Spleen (tissue), 11 donors: Measurements from ENCODE around the gene HUNK. TPM values are rescaled to one million over a fixed set of nuclear protein-coding genes. Genes with fewer than 3 reads are reported as not detected.

ENCODE experiments used
- DNase-seq: peaks from one replicate; pipeline ENCODE4 v3.0.0-alpha.2; 2020
- H3K27ac ChIP-seq, 8 donors: fragments of 200-600 bp; sonication (generic) in 7 of 8; 1 replicate in 4 of 8; 2 replicates in 4 of 8; pipeline versions ENCODE4 v1.5.0 to v1.8.0; 2016 to 2021; ENCODE audit warnings: inconsistent platforms in 4 of 8, mild to moderate bottlenecking in 4 of 8, moderate library complexity in 1 of 8
- H3K27me3 ChIP-seq, 7 donors: fragments of 200-600 bp; sonication (generic) in 6 of 7; replicated peaks in 1 of 7; 1 replicate in 4 of 7; 2 replicates in 3 of 7; pipeline versions ENCODE4 v1.5.0 to v1.8.0; 2016 to 2021; ENCODE audit warnings: inconsistent platforms in 3 of 7, mild to moderate bottlenecking in 1 of 7
- H3K36me3 ChIP-seq, 6 donors: fragments of 200-600 bp; sonication (generic) in 5 of 6; 1 replicate in 4 of 6; 2 replicates in 2 of 6; pipeline versions ENCODE4 v1.5.0 to v1.8.0; 2016 to 2021; ENCODE audit warnings: inconsistent platforms in 2 of 6
- H3K4me1 ChIP-seq, 6 donors: fragments of 200-600 bp; sonication (generic) in 5 of 6; 1 replicate in 3 of 6; 2 replicates in 3 of 6; pipeline versions ENCODE4 v1.5.0 to v1.8.0; 2016 to 2021; ENCODE audit warnings: inconsistent platforms in 3 of 6
- H3K4me3 ChIP-seq, 8 donors: fragments of 200-600 bp; sonication (generic) in 7 of 8; 1 replicate in 4 of 8; 2 replicates in 4 of 8; pipeline versions ENCODE4 v1.5.0 to v1.8.0; 2016 to 2021; ENCODE audit warnings: inconsistent platforms in 4 of 8, mild to moderate bottlenecking in 4 of 8, moderate library complexity in 2 of 8
- H3K9me3 ChIP-seq, 8 donors: fragments of 200-600 bp; sonication (generic) in 7 of 8; 1 replicate in 4 of 8; 2 replicates in 4 of 8; pipeline versions ENCODE4 v1.5.0 to v1.8.0; 2016 to 2021; ENCODE audit warnings: inconsistent platforms in 4 of 8
- CTCF ChIP-seq, 11 experiments: fragments of 200-600 bp in 7 of 11; fragments of 450-650 bp in 4 of 11; sonication (generic) in 4 of 11; IDR thresholded peaks in 8 of 11; conservative IDR thresholded peaks in 3 of 11; 1 replicate in 7 of 11; 2 replicates in 4 of 11; pipeline versions ENCODE4 v1.4.0 to v1.8.0; 2016 to 2021; ENCODE audit warnings: antibody characterized with exemption in 11 of 11, inconsistent platforms in 4 of 11, mild to moderate bottlenecking in 1 of 11
- POLR2A ChIP-seq, 3 donors: fragments of 450-650 bp; IDR thresholded peaks; one replicate each; pipeline ENCODE4 v1.5.1; 2017; ENCODE audit warnings: antibody characterized with exemption in 3 of 3, mild to moderate bottlenecking in 1 of 3
- POLR2AphosphoS5 ChIP-seq, 3 donors: sonication (generic); formaldehyde crosslinking; IDR thresholded peaks; one replicate each; pipeline ENCODE4 v1.5.1; 2017; ENCODE audit warnings: antibody characterized with exemption in 3 of 3
- WGBS, 5 donors: extraction: QIAGEN DNeasy Blood & Tissue Kit in 3 of 5; methylation state at CpG; one replicate each; pipeline versions ENCODE4 v1.1.5 to v1.1.7; 2013 to 2018; 5-methylcytosine and 5-hydroxymethylcytosine counted together
- intact Hi-C: fragments of 100-400 bp; cut with DNase I; formaldehyde crosslinking; loops from one replicate; pipeline ENCODE4 v1.15.0; 2023; ENCODE audit warnings: low total_unique reads
- polyA plus RNA-seq, 3 donors: library from polyadenylated mRNA; stranded (reverse); fragments of 200-250 nt; gene quantifications; one replicate each; pipeline ENCODE4 v1.2.1, GENCODE V29; 2013
- total RNA-seq, 7 donors: library from RNA; depleted of rRNA in 3 of 7; stranded (reverse); fragments of >200 nt in 3 of 7; fragmentation: NEBNext Ultra II Directional in 4 of 7; extraction: Animal tissue kit (Norgen Biotek cat#: 25700) in 4 of 7; gene quantifications; one replicate each; pipeline versions ENCODE4 v1.1.0 to v1.2.1, GENCODE V29; 2016 to 2021
- donor health status: healthy with polysubstance abuse.
- donor health status: DM: no; HTN: no; CAD: no; lungs with moderate emphysema.
- donor health status: DM: no; HTN: no; CAD: no.
- donor health status: Bipolar disorder and iron deficiency.
- donor health status: healthy.
- donor health status: DM: no; HTN: no; CAD: no.
- donor health status: DM: yes; HTN: yes; CAD: no.

The HUNK gene
- total and polyA plus RNA-seq, 10 donors = 0.06 to 0.41 (median 0.14) TPM; not detected in 3

- DNase-seq = no peak
- 78 to 89% (median 81%) methylated on average over 17 of the region's 17 CpGs for WGBS, 5 donors
- Histone ChIP-seq H3K27me3 (peaks cover 0 to 38% (median 7%) of the 10 kb centered on the region in 7 donors), H3K27ac (no peak overlapping the region), H3K9me3 (no peaks in the 10 kb centered on the region), H3K36me3 (no peaks in the 10 kb centered on the region), H3K4me1 (no peaks in the 10 kb centered on the region), H3K4me3 (no peak overlapping the region)
- no peak for TF ChIP-seq POLR2A (IDR thresholded peaks at IDR 0.05)
- no peak for TF ChIP-seq POLR2AphosphoS5 (IDR thresholded peaks at IDR 0.05)
- TF ChIP-seq CTCF (IDR thresholded peaks at IDR 0.05 in 8 of 11, conservative IDR thresholded peaks at IDR 0.05 in 3 of 11) = no peak
- intact Hi-C loops = no loop called here
Observed at GRCh38 chr21:31911138-31911907, 38.5 kb downstream of the HUNK start.

GRCh38 chr21:31912501-31912900 is 39.7 kb downstream of the HUNK start:
- no peaks in the 10 kb centered on the region for H3K36me3 ChIP-seq
- 77 to 90% (median 84%) methylated on average over 9 of the region's 9 CpGs for WGBS, 5 donors
- H3K27me3 ChIP-seq = peaks cover 0 to 30% (median 7%) of the 10 kb centered on the region in 7 donors
- no peak overlapping the region for H3K27ac ChIP-seq
- intact Hi-C loops = no loop called here
- H3K9me3 ChIP-seq = no peaks in the 10 kb centered on the region
- TF ChIP-seq POLR2AphosphoS5 (IDR thresholded peaks at IDR 0.05) (no peak), POLR2A (IDR thresholded peaks at IDR 0.05) (no peak), CTCF (IDR thresholded peaks at IDR 0.05 in 8 of 11, conservative IDR thresholded peaks at IDR 0.05 in 3 of 11) (no peak)
- DNase-seq = no peak
- no peak overlapping the region for H3K4me3 ChIP-seq
- no peaks in the 10 kb centered on the region for H3K4me1 ChIP-seq

GRCh38 chr21:31913182-31913608 is 40.4 kb downstream of the HUNK start:
- H3K36me3 ChIP-seq = no peaks in the 10 kb centered on the region
- DNase-seq = no peak
- no peaks in the 10 kb centered on the region for H3K4me1 ChIP-seq
- 54 to 77% (median 69%) methylated on average over 5 of the region's 5 CpGs for WGBS, 5 donors
- TF ChIP-seq POLR2A (IDR thresholded peaks at IDR 0.05) = no peak
- no peak for TF ChIP-seq POLR2AphosphoS5 (IDR thresholded peaks at IDR 0.05)
- no peaks in the 10 kb centered on the region for H3K9me3 ChIP-seq
- H3K27me3 ChIP-seq = peaks cover 0 to 23% (median 5%) of the 10 kb centered on the region in 7 donors
- H3K4me3 ChIP-seq = no peak overlapping the region
- H3K27ac ChIP-seq = no peak overlapping the region
- intact Hi-C loops = no loop called here

- 68 to 81% (median 72%) methylated on average over 4 of the region's 4 CpGs for WGBS, 5 donors
- no peak overlapping the region for H3K4me3 ChIP-seq
- peaks cover 0 to 10% (median 0%) of the 10 kb centered on the region in 7 donors for H3K27me3 ChIP-seq
- no peaks in the 10 kb centered on the region for H3K9me3 ChIP-seq
- DNase-seq = no peak
- no peaks in the 10 kb centered on the region for H3K4me1 ChIP-seq
- H3K27ac ChIP-seq = no peak overlapping the region
- no peaks in the 10 kb centered on the region for H3K36me3 ChIP-seq
- TF ChIP-seq POLR2A (IDR thresholded peaks at IDR 0.05) = no peak
- no peak for TF ChIP-seq CTCF (IDR thresholded peaks at IDR 0.05 in 8 of 11, conservative IDR thresholded peaks at IDR 0.05 in 3 of 11)
- intact Hi-C loops = no loop called here
Observed at GRCh38 chr21:31914472-31914871, 41.7 kb downstream of the HUNK start.
